ENCODE measurements around the gene C16orf89.

- TF ChIP-seq CTCF (IDR thresholded peaks at IDR 0.05) (no peak), EZH2 (IDR thresholded peaks at IDR 0.05; ENCODE audit: borderline replicate concordance, insufficient read depth, low read depth, low read length, poor library complexity, severe bottlenecking) (no peak)
Observed at GRCh38 chr16:5077304-5077703, 11.5 kb upstream of the C16orf89 start.

Measured in B cell (primary cell).